Liver (tissue), 9 donors: Measurements from ENCODE around the gene PTCH2. TPM values are rescaled to one million over a fixed set of nuclear protein-coding genes. Genes with fewer than 3 reads are reported as not detected.

Experiments used
- DNase-seq: peaks from one replicate; pipeline ENCODE4 v3.0.0-alpha.2; 2017; ENCODE audit warnings: low spot score
- H3K27ac ChIP-seq, 2 donors: one replicate each; pipeline ENCODE4 v1.7.0; 2013; ENCODE audit warnings: inconsistent platforms in 2 of 2, low read length in 2 of 2, control low read depth in 1 of 2, low read depth in 1 of 2, mild to moderate bottlenecking in 1 of 2
- H3K27me3 ChIP-seq, 4 donors: one replicate each; pipeline versions ENCODE4 v1.6.1 to v1.7.0; 2013; ENCODE audit warnings: low read length in 3 of 4, inconsistent platforms in 1 of 4, mild to moderate bottlenecking in 1 of 4, moderate library complexity in 1 of 4; ENCODE audit not compliant: control insufficient read depth in 4 of 4, insufficient read depth in 4 of 4
- H3K36me3 ChIP-seq, 4 donors: one replicate each; pipeline versions ENCODE4 v1.6.1 to v1.7.0; 2013; ENCODE audit warnings: low read length in 3 of 4, mild to moderate bottlenecking in 3 of 4, low read depth in 1 of 4, moderate library complexity in 1 of 4; ENCODE audit not compliant: control insufficient read depth in 4 of 4, insufficient read depth in 3 of 4
- H3K4me1 ChIP-seq, 4 donors: one replicate each; pipeline versions ENCODE4 v1.6.1 to v1.7.0; 2013; ENCODE audit warnings: low read length in 3 of 4, mild to moderate bottlenecking in 3 of 4, moderate library complexity in 1 of 4; ENCODE audit not compliant: control insufficient read depth in 4 of 4, insufficient read depth in 4 of 4
- H3K4me3 ChIP-seq, 3 donors: one replicate each; pipeline versions ENCODE4 v1.6.1 to v1.7.0; 2013; ENCODE audit warnings: low read length in 3 of 3, control low read depth in 1 of 3, low read depth in 1 of 3, mild to moderate bottlenecking in 1 of 3
- H3K9ac ChIP-seq, 2 donors: one replicate each; pipeline ENCODE4 v1.7.0; 2013; ENCODE audit warnings: low read length in 2 of 2, mild to moderate bottlenecking in 2 of 2, moderate library complexity in 2 of 2, control low read depth in 1 of 2, low read depth in 1 of 2
- H3K9me3 ChIP-seq, 4 donors: one replicate each; pipeline versions ENCODE4 v1.6.1 to v1.7.0; 2013; ENCODE audit warnings: low read length in 3 of 4; ENCODE audit not compliant: control insufficient read depth in 4 of 4
- EGR1 ChIP-seq, 2 donors: IDR thresholded peaks; 2 replicates each; pipeline ENCODE4 v1.6.1; 2016 to 2018; ENCODE audit warnings: antibody characterized with exemption in 2 of 2, low read depth in 2 of 2
- FOXA1 ChIP-seq: IDR thresholded peaks from 2 replicates; pipeline ENCODE4 v1.6.1; 2016; ENCODE audit warnings: antibody characterized with exemption
- FOXA2 ChIP-seq: IDR thresholded peaks from 2 replicates; pipeline ENCODE4 v1.6.1; 2016; ENCODE audit warnings: antibody characterized with exemption
- GABPA ChIP-seq, 2 donors: IDR thresholded peaks in 1 of 2; conservative IDR thresholded peaks in 1 of 2; 2 replicates each; pipeline ENCODE4 v1.6.1; 2016; ENCODE audit warnings: antibody characterized with exemption in 2 of 2, mild to moderate bottlenecking in 1 of 2, moderate library complexity in 1 of 2
- HNF4A ChIP-seq, 2 donors: conservative IDR thresholded peaks; 2 replicates each; pipeline ENCODE4 v1.6.1; 2016; ENCODE audit warnings: antibody characterized with exemption in 2 of 2, mild to moderate bottlenecking in 2 of 2
- HNF4G ChIP-seq: IDR thresholded peaks from 2 replicates; pipeline ENCODE4 v1.6.1; 2016; ENCODE audit warnings: antibody characterized with exemption
- JUND ChIP-seq, 2 donors: IDR thresholded peaks; 2 replicates each; pipeline ENCODE4 v1.6.1; 2016; ENCODE audit warnings: antibody characterized with exemption in 2 of 2
- NR2F2 ChIP-seq: IDR thresholded peaks from 2 replicates; pipeline ENCODE4 v1.6.1; 2016; ENCODE audit warnings: antibody characterized with exemption
- RAD21 ChIP-seq, 2 donors: IDR thresholded peaks; 2 replicates each; pipeline ENCODE4 v1.6.1; 2016; ENCODE audit warnings: antibody characterized with exemption in 2 of 2, mild to moderate bottlenecking in 2 of 2
- RXRA ChIP-seq, 2 donors: IDR thresholded peaks; 2 replicates each; pipeline ENCODE4 v1.6.1; 2017 to 2018; ENCODE audit warnings: antibody characterized with exemption in 2 of 2, mild to moderate bottlenecking in 1 of 2
- SP1 ChIP-seq: IDR thresholded peaks from 2 replicates; pipeline ENCODE4 v1.6.1; 2018; ENCODE audit warnings: antibody characterized with exemption, mild to moderate bottlenecking
- TAF1 ChIP-seq: conservative IDR thresholded peaks from 2 replicates; pipeline ENCODE4 v1.6.1; 2016; ENCODE audit warnings: antibody characterized with exemption, mild to moderate bottlenecking
- YY1 ChIP-seq: IDR thresholded peaks from 2 replicates; pipeline ENCODE4 v1.6.1; 2016; ENCODE audit warnings: antibody characterized with exemption, mild to moderate bottlenecking
- WGBS: extraction: QIAGEN DNeasy Blood & Tissue Kit; methylation state at CpG from one replicate; pipeline ENCODE4 v1.1.7; 2013; 5-methylcytosine and 5-hydroxymethylcytosine counted together
- polyA plus RNA-seq, 2 donors: library from polyadenylated mRNA; stranded (reverse) in 1 of 2; unstranded in 1 of 2; fragments of 200-250 nt in 1 of 2; fragments of >200 nt in 1 of 2; fragmentation: Nextera tagmentation in 1 of 2; extraction: Ambion mirVana in 1 of 2; gene quantifications; one replicate each; pipeline versions ENCODE4 v1.2.1 to v1.2.3, GENCODE V29; 2013 to 2015
- total RNA-seq, 2 donors: library from RNA; depleted of rRNA; stranded (reverse); fragments of >200 nt; gene quantifications; one replicate each; pipeline ENCODE4 v1.2.3, GENCODE V29; 2014
- TF ChIP-seq, protein P1 (sequence below): IDR thresholded peaks from 2 replicates; pipeline ENCODE4 v1.6.1; 2016; ENCODE audit warnings: antibody characterized with exemption
- TF ChIP-seq, protein P2 (sequence below): IDR thresholded peaks from 2 replicates; pipeline ENCODE4 v1.6.1; 2016; ENCODE audit warnings: antibody characterized with exemption, mild to moderate bottlenecking
- TF ChIP-seq, protein P3 (sequence below): fragments of 150-350 bp; IDR thresholded peaks from 2 replicates; pipeline ENCODE4 v1.5.1; 2017; ENCODE audit warnings: improper control_type of control experiment, low read depth, low read length; ENCODE audit not compliant: missing input control
- TF ChIP-seq, protein P4 (sequence below): IDR thresholded peaks from 2 replicates; pipeline ENCODE4 v1.6.1; 2016; ENCODE audit warnings: antibody characterized with exemption
- TF ChIP-seq, protein P5 (sequence below): IDR thresholded peaks from 2 replicates; pipeline ENCODE4 v1.6.1; 2016; ENCODE audit warnings: antibody characterized with exemption
- donor health status: healthy.
- donor health status: healthy.
- donor health status: healthy.
- donor health status: healthy.
- donor health status: healthy.

The PTCH2 gene
- total and polyA plus RNA-seq, 4 donors: 0.14 to 0.24 (median 0.16) TPM

DNA sequence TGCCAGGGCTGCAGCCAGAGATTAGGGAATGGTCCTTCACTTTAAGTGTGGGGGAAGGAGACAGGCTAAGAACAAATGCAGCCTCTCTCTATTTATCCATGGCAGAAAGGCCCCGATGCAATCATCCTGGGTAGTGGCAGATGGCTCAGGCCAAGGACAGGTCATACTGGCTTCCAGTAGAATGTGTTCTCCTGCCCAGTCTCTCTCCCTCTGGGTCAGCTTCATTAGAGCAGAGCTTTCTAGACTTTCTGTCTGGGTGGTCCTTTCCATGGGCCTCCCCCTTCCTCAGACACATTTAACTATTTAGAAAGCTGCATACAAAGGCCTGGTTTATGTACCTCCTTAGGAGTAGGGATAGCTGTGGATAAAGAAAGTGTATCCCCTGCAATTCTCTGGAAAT, 4.8 kb upstream of the PTCH2 start:
- Histone ChIP-seq H3K4me3 (no peak overlapping the region), H3K9ac (no peak overlapping the region), H3K36me3 (peaks cover 0 to 5% (median 2%) of the 10 kb centered on the region in 4 donors), H3K27me3 (no peaks in the 10 kb centered on the region), H3K4me1 (peaks cover 0 to 6% (median 4%) of the 10 kb centered on the region in 4 donors), H3K27ac (no peak overlapping the region), H3K9me3 (no peaks in the 10 kb centered on the region)
- no peak for DNase-seq
- 73% methylated on average over 1 of the region's 1 CpG for WGBS
- TF ChIP-seq GABPA (IDR thresholded peaks at IDR 0.05 in 1 of 2, conservative IDR thresholded peaks at IDR 0.05 in 1 of 2): no peak
- TF ChIP-seq NR2F2: no peak
- no peak for TF ChIP-seq SP1
- TF ChIP-seq, protein P1, sequence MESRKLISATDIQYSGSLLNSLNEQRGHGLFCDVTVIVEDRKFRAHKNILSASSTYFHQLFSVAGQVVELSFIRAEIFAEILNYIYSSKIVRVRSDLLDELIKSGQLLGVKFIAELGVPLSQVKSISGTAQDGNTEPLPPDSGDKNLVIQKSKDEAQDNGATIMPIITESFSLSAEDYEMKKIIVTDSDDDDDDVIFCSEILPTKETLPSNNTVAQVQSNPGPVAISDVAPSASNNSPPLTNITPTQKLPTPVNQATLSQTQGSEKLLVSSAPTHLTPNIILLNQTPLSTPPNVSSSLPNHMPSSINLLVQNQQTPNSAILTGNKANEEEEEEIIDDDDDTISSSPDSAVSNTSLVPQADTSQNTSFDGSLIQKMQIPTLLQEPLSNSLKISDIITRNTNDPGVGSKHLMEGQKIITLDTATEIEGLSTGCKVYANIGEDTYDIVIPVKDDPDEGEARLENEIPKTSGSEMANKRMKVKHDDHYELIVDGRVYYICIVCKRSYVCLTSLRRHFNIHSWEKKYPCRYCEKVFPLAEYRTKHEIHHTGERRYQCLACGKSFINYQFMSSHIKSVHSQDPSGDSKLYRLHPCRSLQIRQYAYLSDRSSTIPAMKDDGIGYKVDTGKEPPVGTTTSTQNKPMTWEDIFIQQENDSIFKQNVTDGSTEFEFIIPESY: no peak
- no peak for TF ChIP-seq FOXA2
- TF ChIP-seq HNF4A (conservative IDR thresholded peaks at IDR 0.05): no peak
- no peak for TF ChIP-seq TAF1
- TF ChIP-seq YY1: no peak
- TF ChIP-seq, protein P2, sequence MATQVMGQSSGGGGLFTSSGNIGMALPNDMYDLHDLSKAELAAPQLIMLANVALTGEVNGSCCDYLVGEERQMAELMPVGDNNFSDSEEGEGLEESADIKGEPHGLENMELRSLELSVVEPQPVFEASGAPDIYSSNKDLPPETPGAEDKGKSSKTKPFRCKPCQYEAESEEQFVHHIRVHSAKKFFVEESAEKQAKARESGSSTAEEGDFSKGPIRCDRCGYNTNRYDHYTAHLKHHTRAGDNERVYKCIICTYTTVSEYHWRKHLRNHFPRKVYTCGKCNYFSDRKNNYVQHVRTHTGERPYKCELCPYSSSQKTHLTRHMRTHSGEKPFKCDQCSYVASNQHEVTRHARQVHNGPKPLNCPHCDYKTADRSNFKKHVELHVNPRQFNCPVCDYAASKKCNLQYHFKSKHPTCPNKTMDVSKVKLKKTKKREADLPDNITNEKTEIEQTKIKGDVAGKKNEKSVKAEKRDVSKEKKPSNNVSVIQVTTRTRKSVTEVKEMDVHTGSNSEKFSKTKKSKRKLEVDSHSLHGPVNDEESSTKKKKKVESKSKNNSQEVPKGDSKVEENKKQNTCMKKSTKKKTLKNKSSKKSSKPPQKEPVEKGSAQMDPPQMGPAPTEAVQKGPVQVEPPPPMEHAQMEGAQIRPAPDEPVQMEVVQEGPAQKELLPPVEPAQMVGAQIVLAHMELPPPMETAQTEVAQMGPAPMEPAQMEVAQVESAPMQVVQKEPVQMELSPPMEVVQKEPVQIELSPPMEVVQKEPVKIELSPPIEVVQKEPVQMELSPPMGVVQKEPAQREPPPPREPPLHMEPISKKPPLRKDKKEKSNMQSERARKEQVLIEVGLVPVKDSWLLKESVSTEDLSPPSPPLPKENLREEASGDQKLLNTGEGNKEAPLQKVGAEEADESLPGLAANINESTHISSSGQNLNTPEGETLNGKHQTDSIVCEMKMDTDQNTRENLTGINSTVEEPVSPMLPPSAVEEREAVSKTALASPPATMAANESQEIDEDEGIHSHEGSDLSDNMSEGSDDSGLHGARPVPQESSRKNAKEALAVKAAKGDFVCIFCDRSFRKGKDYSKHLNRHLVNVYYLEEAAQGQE: no peak
- TF ChIP-seq, protein P3, sequence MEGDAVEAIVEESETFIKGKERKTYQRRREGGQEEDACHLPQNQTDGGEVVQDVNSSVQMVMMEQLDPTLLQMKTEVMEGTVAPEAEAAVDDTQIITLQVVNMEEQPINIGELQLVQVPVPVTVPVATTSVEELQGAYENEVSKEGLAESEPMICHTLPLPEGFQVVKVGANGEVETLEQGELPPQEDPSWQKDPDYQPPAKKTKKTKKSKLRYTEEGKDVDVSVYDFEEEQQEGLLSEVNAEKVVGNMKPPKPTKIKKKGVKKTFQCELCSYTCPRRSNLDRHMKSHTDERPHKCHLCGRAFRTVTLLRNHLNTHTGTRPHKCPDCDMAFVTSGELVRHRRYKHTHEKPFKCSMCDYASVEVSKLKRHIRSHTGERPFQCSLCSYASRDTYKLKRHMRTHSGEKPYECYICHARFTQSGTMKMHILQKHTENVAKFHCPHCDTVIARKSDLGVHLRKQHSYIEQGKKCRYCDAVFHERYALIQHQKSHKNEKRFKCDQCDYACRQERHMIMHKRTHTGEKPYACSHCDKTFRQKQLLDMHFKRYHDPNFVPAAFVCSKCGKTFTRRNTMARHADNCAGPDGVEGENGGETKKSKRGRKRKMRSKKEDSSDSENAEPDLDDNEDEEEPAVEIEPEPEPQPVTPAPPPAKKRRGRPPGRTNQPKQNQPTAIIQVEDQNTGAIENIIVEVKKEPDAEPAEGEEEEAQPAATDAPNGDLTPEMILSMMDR: no peak
- TF ChIP-seq HNF4G: no peak
- no peak for TF ChIP-seq EGR1 (IDR thresholded peaks at IDR 0.05; ENCODE audit: low read depth in 2 of 2)
- no peak for TF ChIP-seq RAD21 (IDR thresholded peaks at IDR 0.05)

DNA sequence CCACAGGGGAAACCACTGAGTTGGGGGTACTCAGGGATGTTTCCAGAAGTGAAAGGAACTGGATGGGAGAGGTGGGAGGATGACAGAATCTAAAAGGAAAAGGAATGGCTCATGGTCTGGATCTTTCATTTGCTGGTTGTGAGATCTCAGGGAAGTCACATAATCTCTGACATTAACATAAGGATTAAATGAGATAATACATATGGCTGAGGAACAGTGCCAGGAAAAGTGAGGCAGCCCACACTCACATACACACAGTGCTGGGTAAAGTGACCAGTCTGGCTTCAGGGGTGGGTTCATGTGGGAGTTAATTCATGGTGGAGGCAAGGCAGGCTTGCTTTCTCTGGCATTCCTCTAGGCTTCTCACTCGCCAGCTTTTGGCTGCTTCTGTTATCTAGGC, 3.9 kb upstream of the PTCH2 start:
- no peak for DNase-seq
- no peak overlapping the region for H3K9ac ChIP-seq
- H3K27me3 ChIP-seq: no peaks in the 10 kb centered on the region
- WGBS: 89% methylated on average over 1 of the region's 1 CpG
- H3K4me1 ChIP-seq: peaks cover 0 to 8% (median 6%) of the 10 kb centered on the region in 4 donors
- H3K27ac ChIP-seq: no peak overlapping the region
- no peaks in the 10 kb centered on the region for H3K9me3 ChIP-seq
- peaks cover 0 to 5% (median 2%) of the 10 kb centered on the region in 4 donors for H3K36me3 ChIP-seq
- H3K4me3 ChIP-seq: no peak overlapping the region
- TF ChIP-seq HNF4G: no peak
- TF ChIP-seq RAD21 (IDR thresholded peaks at IDR 0.05): no peak
- TF ChIP-seq RXRA (IDR thresholded peaks at IDR 0.05): no peak
- TF ChIP-seq, protein P3: no peak
- no peak for TF ChIP-seq FOXA1
- TF ChIP-seq NR2F2: no peak
- no peak for TF ChIP-seq JUND (IDR thresholded peaks at IDR 0.05)
- TF ChIP-seq, protein P4, sequence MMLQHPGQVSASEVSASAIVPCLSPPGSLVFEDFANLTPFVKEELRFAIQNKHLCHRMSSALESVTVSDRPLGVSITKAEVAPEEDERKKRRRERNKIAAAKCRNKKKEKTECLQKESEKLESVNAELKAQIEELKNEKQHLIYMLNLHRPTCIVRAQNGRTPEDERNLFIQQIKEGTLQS: no peak
- TF ChIP-seq YY1: no peak
- TF ChIP-seq, protein P5, sequence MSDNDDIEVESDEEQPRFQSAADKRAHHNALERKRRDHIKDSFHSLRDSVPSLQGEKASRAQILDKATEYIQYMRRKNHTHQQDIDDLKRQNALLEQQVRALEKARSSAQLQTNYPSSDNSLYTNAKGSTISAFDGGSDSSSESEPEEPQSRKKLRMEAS: no peak
- TF ChIP-seq, protein P1: no peak
- TF ChIP-seq FOXA2: no peak
- no peak for TF ChIP-seq EGR1 (IDR thresholded peaks at IDR 0.05; ENCODE audit: low read depth in 2 of 2)
